ENCODE measurements around the gene KCNJ6.

Gene KCNJ6

DNA sequence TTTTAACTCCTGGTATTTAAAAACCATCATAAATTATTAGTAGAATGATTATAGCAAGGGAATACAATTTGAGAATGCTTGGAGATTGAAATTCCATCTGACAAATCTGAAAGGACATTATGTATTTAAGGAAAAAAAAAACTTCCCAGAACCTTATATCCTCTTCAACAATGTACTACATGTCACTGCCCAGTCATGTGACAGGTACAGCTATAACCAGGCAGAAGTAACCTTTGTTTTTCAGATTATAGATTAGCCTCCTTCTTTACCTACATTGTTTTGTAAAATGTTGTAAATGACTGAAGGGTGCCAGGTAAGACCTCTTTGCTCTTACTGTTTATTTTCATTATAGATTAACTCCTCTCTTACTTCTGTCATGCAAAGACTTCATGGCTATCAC lies 96.9 kb downstream of the KCNJ6 start:
- DNase-seq (ENCODE audit: low read depth in 2 of 2) = no peak

GRCh38 chr21:37817242-37817641 lies 99.0 kb downstream of the KCNJ6 start:
- DNase-seq (ENCODE audit: low read depth in 2 of 2) = no peak

- no peak for DNase-seq (ENCODE audit: low read depth in 2 of 2)
Observed at GRCh38 chr21:37815893-37816292, 100.4 kb downstream of the KCNJ6 start.

DNA sequence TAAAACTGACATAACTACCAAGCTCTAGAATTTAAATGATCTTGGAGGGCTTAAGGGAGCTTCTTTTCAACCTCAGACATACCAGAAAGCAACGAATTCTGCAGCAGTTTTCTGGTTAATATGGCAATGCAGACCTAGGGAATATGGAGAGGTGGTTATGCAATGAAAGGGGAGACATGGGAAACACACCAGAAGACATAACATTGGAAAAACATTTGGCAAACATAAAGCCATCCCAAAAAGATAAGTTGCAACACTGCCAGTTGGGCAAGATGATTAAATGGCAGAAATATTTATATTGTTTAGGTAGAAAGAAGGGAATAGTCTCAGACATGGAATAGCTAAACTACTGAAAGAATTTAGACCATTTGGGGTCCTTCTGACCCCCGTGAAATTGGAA lies 104.5 kb downstream of the KCNJ6 start:
- DNase-seq (ENCODE audit: low read depth in 2 of 2) = no peak

GRCh38 chr21:37808261-37808660 lies 108.0 kb downstream of the KCNJ6 start:
- DNase-seq (ENCODE audit: low read depth in 2 of 2) = no peak

DNA sequence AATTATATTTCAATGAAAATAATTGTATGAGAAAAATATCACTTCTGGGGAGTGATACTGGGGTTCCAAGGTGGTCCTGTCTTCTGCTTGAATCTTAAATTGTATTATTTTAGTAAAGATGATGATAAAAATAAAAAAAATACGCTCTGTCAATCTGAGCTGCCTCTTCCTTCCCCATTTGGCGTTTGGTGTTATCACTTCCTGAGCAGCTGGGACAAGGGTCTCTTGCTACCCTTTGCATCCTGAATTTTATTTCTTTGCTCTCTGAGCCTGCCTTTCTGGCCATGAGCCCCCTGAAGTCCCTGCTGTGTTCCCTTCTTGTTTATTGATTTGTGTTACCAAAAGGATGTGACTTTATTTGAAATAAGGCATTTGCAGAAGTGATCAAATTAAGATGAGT lies 111.0 kb downstream of the KCNJ6 start:
- no peak for DNase-seq (ENCODE audit: low read depth in 2 of 2)

- no peak for DNase-seq (ENCODE audit: low read depth in 2 of 2)
Observed at GRCh38 chr21:37804001-37804400, 112.3 kb downstream of the KCNJ6 start.

DNA sequence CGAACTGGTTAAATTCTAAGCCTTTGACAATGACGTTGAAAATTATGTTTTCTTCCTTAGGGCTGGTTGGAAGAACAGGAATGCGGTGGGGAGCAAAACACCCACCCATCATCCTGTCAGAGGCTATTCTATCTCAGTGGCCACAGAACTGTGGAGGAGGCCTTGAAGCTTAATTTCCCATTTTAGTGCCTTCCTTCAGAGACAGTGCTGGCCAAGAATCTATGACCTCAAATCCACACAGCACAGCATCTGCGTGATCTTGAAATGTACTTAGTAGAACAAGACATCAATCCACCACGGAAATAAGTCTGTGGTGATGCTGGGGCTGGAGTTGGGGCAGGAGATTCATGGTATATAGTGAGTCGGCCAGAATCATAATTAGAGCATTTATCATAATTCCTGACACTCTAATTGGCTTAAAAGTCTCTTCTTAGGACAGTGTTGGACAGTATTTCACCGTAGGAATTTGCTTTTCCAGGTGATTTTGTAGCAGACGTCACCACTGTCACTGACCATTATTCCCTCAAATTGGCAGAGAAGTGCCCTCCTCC lies 113.1 kb downstream of the KCNJ6 start:
- no peak for DNase-seq (ENCODE audit: low read depth in 2 of 2)

DNA sequence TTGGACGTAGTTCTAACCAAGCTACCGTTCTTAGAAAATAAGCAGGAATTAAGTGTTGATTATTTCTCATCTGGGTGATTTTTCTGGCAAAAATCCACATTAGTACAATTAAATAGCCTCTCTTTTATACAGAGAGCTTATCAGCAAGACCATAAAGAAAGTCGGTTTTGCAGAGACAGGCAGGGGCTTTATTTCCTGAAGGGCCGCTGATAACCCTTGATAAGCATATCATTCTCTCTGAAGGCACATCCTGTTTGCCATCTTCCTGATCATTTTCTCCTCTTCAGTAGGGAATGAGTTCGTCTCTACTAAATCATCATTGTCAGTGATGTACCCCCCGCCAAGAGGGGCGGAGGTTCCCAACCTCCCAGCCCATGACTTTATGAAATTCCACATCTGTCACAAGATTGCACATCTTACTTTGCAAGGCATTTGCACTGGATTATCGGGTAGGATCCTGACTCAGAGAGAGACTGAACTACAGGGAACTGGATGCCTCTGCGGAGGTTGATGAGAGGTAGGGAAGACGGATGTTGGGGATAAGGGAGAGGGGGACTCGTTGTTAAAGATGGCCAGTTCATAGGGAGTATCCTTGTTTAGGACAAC lies 115.7 kb downstream of the KCNJ6 start:
- no peak for DNase-seq (ENCODE audit: low read depth in 2 of 2)

- DNase-seq (ENCODE audit: low read depth in 2 of 2) = no peak
Observed at GRCh38 chr21:37800057-37800455, 116.2 kb downstream of the KCNJ6 start.

GRCh38 chr21:37799211-37800056 lies 116.8 kb downstream of the KCNJ6 start:
- DNase-seq (ENCODE audit: low read depth in 2 of 2) = no peak

GRCh38 chr21:37797403-37797802 lies 118.9 kb downstream of the KCNJ6 start:
- no peak for DNase-seq (ENCODE audit: low read depth in 2 of 2)

- no peak for DNase-seq (ENCODE audit: low read depth in 2 of 2)
Observed at GRCh38 chr21:37796011-37796410, 120.2 kb downstream of the KCNJ6 start.

GRCh38 chr21:37793660-37794059 lies 122.6 kb downstream of the KCNJ6 start:
- DNase-seq (ENCODE audit: low read depth in 2 of 2) = no peak

GRCh38 chr21:37792046-37792445 lies 124.2 kb downstream of the KCNJ6 start:
- DNase-seq (ENCODE audit: low read depth in 2 of 2) = no peak

DNA sequence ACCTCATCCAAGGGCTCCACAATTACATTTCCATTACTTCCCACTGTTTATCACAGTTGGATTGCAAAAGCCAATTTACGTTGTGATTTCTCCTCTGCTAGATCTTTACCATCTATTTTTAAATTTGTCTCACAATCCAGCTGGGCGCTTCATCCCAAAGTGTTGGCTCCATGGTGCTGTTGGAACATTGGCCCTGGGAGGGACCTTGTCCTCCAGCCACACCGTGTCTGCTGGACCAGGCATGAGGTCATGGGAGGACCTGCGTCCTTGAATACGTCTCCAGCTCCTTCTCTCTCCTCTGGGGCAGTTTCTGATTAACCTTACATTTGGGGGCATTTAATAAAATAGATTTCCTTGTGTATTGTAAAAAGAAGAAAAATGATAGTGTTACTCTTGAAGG lies 125.4 kb downstream of the KCNJ6 start:
- no peak for DNase-seq (ENCODE audit: low read depth in 2 of 2)

- DNase-seq (ENCODE audit: low read depth in 2 of 2) = no peak
Observed at GRCh38 chr21:37788503-37788902, 127.8 kb downstream of the KCNJ6 start.

DNA sequence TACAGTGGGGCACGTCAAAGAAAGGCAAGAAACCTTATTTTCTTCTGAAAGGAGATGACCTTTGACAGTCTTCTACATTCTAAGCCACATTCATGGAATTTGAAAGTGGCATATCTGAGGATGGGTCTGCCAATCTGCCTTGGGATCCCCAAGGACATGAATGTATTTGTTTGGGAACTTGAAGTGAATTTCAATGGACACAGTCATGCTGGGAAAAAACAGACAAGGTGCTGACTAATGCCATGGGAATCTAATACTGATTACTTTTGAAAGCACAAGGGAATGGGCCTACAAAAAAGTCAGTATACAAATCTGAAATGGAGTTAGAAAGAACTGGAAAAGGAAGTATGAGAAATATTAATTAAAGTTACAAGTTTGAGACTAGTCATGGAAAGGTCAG lies 128.8 kb downstream of the KCNJ6 start:
- no peak for DNase-seq (ENCODE audit: low read depth in 2 of 2)

GRCh38 chr21:37784591-37785318 lies 131.5 kb downstream of the KCNJ6 start:
- no peak for DNase-seq (ENCODE audit: low read depth in 2 of 2)

GRCh38 chr21:37783016-37783415 lies 133.2 kb downstream of the KCNJ6 start:
- no peak for DNase-seq (ENCODE audit: low read depth in 2 of 2)

- DNase-seq (ENCODE audit: low read depth in 2 of 2) = no peak
Observed at GRCh38 chr21:37780991-37781983, 135.0 kb downstream of the KCNJ6 start.

Measured in stimulated activated CD8-positive, alpha-beta memory T cell treated with anti-CD3 and anti-CD28 coated beads, Interleukin-2, amount 100 ng/mL, for 1 hour (primary cell).